EH (cell line): Measurements from ENCODE around the gene NFIA.

Source experiments
- DNase-seq: peaks from one replicate; pipeline ENCODE4 v3.0.0-alpha.2; 2015; ENCODE audit warnings: low read depth

Gene NFIA

DNA sequence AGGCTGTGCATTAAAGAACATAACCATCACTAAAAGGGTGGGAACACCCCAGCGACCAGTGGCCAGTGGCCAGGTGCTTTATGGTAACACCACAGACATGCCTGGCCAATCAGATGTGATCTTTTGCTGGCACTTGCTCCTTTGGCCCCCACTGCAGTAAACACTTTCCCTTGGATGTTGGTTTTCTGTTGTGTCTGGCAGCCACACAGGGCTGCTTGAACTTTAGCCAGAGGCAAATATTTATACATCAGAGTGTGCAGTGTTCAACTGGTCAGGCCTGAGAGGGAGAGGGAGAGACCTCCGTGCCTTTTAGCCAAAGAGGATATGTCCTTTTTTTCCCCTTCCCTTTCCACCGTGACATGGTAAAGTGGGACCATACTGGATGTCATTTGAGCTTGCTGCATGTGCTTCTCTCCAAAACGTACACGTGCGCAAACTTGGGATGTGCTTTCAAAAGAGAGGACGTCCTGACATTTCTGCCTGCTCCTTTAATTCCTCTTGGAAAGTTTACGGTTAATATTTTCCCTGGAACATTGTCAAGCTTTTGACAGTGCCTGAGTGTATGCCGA lies 101.2 kb downstream of the NFIA start:
- DNase-seq = peak; percentile 25

DNA sequence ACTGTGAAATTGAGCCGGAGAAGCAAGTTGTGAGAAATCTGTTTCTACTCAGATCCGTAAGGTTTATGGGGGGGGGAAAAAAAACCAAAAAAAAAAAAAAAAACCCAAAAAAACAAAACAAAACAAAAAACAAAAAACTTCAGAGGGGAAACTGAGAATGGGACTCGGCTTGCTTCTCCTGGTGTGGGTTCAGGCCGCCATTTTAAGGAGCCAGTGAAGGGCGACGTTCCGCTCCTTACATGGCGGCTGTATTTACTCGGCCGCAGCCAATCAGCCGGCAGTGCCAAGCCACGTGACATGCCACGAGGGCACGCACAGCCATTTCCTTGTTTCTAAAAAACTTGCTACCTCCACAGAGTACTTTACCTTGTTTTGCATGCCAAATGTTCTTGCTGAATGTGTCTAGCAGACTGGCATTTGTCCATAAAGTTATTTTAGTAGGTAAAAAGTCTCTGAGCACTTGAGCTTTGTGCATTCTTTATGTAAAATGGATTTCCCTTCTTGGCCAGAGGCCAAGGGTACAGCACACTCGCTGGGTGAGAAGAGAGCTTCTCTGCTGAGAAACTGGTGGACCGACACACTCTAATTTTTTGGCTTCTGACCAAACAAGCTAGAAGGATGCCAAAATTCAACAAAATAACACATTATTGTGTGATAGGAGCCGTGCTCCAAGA lies 101.8 kb downstream of the NFIA start:
- peak; percentile 53 for DNase-seq

DNA sequence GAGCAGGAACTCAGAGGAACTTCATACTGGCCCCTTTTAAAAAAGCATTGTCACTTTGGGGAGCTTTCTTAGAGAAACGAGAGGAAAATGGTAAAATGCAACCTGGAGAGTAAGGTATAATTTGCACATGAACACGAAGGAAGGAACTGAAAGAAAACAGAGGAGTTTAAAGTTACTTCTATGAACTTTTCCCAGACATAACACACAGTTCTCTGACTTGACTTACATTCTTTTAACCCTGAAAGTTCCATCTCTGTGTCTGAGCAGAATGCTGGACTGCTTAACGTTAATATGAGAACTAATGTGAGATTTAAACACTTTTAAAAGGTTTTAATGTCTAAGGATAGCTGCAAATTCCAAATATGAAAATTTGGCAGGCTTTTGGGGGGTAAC lies 102.3 kb downstream of the NFIA start:
- DNase-seq = no peak

DNA sequence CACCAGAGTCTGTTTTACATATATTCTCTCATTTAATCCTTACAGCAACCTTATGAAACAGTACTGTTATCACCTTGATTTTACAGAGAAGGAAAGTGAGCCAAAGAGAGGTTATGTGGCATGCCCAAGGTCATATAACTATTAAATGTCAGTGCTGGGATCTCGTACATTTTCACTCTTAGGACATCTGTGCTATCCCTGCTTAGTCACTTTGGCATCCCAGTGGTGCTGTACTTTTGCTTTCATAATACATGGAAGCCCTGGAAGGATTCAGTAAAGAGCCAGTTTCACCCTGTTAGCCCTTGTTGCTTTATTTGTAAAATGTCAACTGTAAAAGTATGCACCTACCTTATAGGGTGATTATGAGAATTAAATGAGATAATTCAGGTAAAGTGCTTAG lies 104.4 kb downstream of the NFIA start:
- no peak for DNase-seq

GRCh38 chr1:61187352-61188086 lies 105.2 kb downstream of the NFIA start:
- no peak for DNase-seq

- no peak for DNase-seq
Measured at GRCh38 chr1:61190153-61190552, 107.8 kb downstream of the NFIA start.

DNA sequence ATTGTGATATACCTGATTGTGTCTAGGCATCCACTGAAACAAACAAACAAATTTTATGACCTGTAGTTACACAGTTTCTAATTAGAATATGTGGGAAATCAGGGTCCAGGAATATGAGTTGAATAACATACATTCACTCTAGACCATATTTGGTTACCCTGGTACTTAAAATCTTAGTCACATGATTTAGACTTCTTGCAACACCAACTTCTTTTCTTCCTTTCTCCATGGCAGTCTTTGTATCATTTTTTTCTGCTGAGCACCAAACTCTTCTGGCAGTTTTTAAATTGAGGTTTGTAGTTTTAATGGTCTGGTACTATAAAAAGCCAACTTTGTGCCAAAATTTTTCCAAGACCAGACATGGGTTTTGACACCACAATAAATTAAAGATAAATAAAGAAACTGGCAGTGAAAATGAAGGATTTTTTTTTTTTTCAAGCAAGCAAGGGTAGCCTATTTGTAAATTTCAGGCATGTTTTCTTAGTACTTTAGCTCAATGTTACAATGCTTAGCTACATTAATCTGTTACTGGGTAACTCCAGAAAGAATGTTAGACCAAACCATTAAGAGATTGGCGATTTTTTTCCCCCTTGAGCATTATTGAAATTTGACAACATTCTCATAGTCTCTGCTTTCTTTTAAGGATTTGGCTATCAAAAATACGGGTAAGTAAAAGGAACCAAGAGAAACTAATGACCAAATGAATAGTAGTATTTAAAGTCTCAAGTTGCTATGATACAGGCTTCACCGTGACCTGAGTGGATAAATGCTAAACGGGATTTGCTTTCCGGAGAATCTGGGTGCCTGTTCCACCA lies 108.5 kb downstream of the NFIA start:
- peak; percentile 42 for DNase-seq

DNA sequence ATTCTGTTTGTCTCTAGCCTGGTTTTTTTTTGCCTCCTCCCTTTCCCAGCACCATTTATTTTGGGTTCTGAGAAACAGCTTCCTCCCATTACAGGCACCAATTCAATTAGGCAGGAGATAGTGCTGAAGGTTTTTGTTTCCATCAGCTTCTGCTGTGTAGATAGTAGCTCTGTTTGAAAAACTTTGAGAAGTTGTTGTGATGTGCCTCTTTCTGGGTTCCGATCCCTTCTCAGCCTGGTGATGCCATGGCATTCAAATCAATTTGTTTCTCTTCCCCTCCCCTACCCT lies 109.0 kb downstream of the NFIA start:
- no peak for DNase-seq

DNA sequence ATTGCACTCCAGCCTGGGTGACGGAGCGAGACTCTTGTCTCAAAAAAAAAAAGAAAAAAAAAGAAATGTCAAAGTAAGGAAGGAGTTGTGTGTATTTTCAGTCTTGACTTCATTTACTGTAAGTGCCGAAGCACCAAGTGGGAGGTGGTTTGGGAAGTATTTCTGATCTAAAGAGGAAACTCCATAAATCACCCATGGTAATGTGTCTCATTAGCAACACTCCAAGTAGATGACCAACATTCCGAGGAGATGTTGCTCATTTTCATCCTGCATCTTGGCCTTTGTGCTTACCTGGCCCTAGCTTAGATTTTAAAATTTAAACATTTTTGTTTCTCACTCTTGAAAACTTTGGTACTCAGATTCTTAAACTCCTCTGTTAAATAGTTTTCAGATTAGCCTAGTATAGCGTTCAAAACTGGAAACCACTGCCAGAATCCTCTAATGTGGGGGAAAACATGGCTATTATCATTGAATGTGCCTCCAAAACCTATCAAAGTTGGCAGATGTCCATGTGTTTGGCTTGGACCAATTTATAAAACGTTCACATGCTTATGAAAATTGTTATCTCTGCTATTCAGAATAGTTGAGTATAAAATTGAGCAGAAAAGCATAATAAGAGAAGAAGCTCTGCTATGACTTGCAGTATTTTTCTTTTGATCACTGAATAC lies 110.4 kb downstream of the NFIA start:
- no peak for DNase-seq

GRCh38 chr1:61193808-61194207 lies 111.4 kb downstream of the NFIA start:
- DNase-seq = no peak

DNA sequence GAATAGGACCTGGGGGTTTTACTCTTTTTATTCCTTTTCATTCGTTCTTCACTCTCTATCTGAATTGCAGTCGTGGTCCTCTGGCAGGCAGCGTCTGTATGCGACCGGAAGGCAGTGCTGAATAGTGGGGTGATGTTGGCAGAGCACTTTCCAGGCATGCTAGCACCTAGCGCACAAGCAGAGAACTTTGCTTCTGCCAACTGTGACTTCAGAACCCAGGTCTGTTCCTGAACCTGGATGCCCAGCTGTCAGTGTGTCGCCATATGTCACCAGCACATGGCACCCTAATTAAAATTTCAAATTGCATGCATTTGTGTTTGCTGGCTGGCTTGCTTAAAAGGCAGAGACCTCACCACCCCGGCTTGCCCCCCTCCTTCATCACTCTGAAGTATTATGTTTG lies 116.2 kb downstream of the NFIA start:
- no peak for DNase-seq

- no peak for DNase-seq
Measured at GRCh38 chr1:61201035-61201434, 118.7 kb downstream of the NFIA start.

GRCh38 chr1:61202854-61203598 lies 120.7 kb downstream of the NFIA start:
- peak; percentile 10 for DNase-seq

GRCh38 chr1:61204528-61204927 lies 122.2 kb downstream of the NFIA start:
- DNase-seq = no peak

DNA sequence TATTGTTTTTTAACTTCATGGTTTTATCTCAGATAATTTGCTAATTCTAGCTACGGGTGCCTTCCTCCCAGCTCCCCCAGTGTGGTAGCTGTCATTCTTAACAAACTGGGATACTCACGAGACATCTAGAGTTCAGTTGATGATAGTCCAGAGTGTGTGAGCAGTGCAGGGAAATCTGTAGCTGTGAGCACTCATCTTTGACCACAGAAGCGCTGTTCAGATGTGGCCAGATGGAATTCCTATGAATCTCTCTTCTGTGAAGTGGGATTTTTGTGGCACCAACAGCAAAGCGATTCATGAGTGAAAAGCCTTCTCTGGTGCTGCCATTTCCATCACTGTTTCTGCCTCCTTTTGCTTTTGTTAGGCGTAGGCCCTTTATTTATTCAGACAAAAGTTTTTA lies 125.1 kb downstream of the NFIA start:
- no peak for DNase-seq

DNA sequence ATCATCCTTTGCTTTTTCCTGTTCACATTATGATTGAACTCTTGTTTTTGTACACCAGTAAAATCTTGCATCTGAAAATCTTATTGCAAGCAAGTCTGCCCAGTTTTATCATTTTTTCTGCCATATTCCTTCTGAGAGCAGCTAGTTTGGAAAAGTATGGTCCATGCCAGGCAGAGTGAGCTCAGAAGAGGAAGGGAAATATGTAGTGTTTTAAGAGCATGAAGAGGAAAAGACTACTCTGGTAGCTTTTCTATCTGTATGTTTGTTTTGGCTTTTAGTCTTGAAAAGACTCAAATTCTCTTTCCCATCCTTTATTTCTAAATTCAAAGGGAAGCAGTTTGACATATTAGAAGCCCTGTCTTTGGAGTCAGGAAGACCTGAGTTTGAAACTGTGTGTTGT lies 125.8 kb downstream of the NFIA start:
- DNase-seq = no peak

- DNase-seq = no peak
Measured at GRCh38 chr1:61208831-61209230, 126.5 kb downstream of the NFIA start.

- no peak for DNase-seq
Measured at GRCh38 chr1:61210435-61211154, 128.2 kb downstream of the NFIA start.

DNA sequence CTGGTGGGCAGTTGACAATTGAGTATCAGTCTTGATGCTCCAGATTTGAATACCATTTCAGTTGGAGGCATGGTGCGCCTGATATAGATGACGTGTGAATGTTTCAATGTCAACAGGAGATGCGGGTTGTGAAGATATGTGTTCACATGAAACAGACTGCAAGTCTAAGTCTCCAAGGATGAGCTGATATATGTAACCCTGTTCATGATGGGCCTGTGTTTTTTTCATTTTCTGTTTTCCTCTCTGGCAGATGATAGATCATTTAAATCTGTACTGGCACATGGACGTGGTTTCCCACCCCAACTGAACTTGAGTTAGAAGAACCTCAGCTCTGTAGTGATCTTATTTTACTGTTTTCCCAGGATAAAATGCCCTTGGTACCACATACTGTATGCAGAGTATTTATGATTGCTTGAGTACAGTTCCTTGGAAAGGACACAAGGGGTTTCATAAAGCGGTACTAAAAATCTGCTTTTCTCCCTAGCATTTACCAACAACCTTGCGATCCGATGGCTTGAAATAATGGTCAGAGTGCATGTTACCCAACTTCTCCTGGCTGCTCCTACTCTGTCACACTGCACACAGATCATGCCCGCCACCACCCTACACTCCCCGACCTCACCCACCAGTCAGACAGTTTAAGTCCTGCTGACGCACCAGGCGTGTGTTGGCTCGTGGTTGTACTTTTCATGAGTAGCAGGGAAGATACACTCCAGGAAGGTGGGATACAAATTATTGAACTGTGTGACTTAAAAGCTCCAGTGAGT lies 131.1 kb downstream of the NFIA start:
- DNase-seq = no peak

- DNase-seq = no peak
Measured at GRCh38 chr1:61215119-61215518, 132.8 kb downstream of the NFIA start.
